ENCODE data around the gene PI4K2B.
A peak's percentile ranks its signal among the peaks of the same experiment; 100 is the strongest.
"Not testable (repeated sequence)": the region's sequence is repeated elsewhere in the genome, so short reads cannot be mapped to it uniquely, and the experiment has no call there.

The PI4K2B gene

DNA sequence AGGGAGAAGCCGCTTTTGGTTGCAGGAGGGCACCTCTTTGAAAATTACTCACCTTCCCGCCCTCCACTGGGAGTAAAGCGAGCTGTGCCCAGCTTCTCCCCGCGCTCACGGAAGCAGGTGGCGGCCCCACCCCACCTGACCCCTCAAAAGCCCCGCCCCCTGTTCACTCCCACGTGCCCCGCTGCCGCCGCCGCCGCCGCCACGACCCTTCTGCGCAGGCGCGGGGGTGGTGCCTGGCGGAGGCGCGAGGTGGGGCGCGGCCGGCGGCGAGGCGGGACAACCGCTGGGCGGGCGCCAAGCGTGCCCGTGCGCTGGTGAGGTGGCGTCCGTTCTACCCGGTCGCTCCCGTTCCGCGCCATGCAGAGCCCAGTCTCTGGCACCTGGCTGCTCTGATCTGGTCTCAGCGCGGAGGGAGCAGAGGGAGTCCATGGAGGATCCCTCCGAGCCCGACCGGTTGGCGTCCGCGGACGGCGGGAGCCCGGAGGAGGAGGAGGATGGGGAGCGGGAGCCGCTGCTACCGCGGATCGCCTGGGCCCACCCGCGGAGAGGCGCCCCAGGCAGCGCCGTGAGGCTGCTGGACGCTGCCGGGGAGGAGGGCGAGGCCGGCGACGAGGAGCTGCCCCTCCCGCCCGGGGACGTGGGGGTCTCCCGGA, at the start of gene PI4K2B:
Gene PI4K2B, plus strand, starts transcription at position 297 of the 653 bp plus-strand sequence. Its CDS starts 131 bp downstream, at position 428.
- DNase-seq (ENCODE audit: low spot score): peak; percentile 90

- no peak for DNase-seq (ENCODE audit: low spot score)
These were observed 49.8 kb upstream of the PI4K2B start for GRCh38 chr4:25184056-25184455.

- DNase-seq (ENCODE audit: low spot score): no peak
These were observed 43.4 kb upstream of the PI4K2B start for GRCh38 chr4:25190407-25190806.

DNA sequence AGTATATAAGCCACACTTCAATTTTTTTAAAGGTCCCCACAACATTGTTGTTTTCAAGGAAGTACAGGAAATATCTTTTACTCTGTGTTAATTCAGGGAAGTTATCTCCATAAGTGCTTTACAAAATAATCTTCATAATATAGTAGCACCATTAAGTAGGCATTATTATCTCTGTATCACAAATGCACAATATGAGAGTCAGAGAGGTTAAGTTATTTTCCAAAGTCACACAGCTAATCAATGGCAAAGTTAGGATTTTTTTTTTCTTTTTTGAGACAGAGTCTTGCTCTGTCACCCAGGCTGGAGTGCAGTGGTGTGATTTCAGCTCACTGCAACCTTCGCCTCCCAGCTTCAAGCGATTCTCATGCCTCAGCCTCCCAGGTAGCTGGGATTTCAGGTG, 35.1 kb upstream of the PI4K2B start:
- no peak for DNase-seq (ENCODE audit: low spot score)

DNA sequence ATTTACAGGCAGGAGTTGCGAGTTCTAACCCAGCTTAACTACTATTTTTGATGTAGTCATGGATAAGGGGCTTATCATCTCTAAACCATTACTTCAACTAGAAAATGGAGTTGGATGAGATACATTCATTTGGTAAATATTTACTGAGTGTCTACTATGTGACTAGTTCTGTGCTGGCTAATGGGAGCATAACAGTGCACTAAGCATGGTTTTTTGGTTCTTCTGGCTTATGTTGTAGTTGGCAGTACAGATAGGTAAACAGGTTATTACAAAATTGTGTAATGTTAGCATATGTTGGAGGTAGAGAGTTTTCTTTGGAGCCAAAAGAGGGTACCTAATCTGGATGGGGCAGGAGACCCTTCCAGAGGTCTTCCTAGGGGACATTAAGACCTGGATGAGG, 25.8 kb upstream of the PI4K2B start:
- DNase-seq (ENCODE audit: low spot score): no peak

DNA sequence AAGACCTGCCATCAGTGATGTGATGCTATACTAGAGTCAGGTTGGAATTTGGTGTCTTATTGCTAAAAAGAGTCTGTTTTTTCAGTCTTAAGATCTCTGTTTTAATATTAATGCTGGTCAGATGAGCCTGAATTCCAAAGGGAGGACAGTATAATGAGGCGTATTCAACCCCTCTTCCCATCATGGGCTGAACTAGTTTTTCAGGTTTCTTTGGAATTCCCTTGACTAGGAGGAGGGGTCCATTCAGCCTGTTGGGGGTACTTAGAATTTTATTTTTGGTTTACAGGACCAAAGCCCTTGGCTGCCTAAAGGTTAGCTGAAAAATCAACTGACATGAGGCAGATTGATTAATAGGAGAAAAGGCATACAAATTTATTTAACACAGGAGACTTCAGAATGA, 24.1 kb upstream of the PI4K2B start:
- no peak for DNase-seq (ENCODE audit: low spot score)

DNA sequence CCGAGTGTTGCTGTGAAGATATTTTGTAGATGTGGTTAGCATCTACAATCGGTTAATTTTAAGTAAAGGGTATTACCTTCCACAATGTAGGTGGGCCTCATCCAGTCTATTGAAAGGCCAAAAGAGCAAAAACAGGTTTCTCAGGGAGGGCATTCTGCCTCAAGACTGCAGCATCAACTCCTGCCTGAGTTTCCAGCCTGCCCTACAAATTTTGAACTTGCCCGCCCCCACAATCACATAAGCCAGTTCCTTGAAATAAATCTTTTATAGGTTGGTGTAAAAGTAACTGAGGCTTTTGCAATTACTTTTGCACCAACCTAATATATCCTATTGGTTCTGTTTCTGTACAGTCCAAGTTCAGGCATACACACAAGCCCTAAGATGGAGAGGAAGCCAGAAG, 22.1 kb upstream of the PI4K2B start:
- DNase-seq (ENCODE audit: low spot score): no peak

- no peak for DNase-seq (ENCODE audit: low spot score)
These were observed 21.0 kb upstream of the PI4K2B start for GRCh38 chr4:25212822-25213221.

DNA sequence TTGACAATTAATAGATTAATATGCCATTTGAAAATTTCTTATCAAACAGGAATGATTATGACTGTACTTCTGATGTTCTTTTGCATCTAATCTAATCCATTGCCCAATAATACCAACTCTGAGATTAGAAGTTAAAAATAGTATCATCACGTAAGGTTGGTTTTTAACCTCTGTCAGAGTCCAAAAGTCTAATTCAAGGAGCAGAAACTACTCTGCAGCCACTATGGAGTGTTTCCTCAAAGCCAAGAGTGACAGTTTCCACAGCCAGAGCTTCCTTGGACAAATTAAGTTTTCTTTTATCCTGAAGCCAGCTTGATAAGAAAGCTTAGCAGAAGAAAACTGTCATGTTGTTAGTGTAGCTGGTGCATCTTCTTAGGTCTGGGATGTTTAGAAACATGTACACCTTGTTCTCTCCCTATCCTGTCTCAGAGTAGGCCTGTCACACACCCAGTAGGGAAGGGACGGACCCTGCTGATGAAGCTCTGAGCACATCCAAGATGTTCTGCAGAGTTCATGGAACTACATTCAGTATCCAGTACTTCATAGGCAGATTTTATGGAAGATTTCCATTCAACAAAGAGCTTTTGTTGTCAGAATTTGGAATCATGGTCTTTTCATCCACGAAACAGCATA, 20.4 kb upstream of the PI4K2B start:
- DNase-seq (ENCODE audit: low spot score): no peak

- DNase-seq (ENCODE audit: low spot score): not testable (repeated sequence)
These were observed 19.1 kb upstream of the PI4K2B start for GRCh38 chr4:25214750-25215149.

DNA sequence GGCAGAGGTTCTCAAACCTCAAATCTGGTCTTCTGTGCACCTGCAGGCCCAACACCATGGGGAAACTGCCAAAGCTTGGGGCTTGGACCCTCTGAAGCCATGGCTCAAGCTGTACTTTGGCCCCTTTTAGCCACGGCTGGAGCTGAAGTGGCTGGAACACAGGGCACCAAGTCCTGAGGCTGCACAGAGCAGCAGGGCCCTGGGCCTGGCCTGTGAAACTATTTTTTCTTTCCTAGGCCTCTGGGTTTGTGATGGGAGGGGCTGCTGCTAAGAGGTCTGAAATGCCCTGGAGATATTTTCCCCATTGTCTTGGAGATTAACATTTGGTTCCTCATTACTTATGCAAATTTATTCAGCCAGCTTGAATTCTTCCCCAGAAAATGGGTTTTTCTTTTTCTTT, 18.3 kb upstream of the PI4K2B start:
- DNase-seq (ENCODE audit: low spot score): no peak

GRCh38 chr4:25221377-25221776, 12.5 kb upstream of the PI4K2B start:
- no peak for DNase-seq (ENCODE audit: low spot score)

- DNase-seq (ENCODE audit: low spot score): peak; percentile 14
These were observed 9.9 kb upstream of the PI4K2B start for GRCh38 chr4:25223802-25224375.

DNA sequence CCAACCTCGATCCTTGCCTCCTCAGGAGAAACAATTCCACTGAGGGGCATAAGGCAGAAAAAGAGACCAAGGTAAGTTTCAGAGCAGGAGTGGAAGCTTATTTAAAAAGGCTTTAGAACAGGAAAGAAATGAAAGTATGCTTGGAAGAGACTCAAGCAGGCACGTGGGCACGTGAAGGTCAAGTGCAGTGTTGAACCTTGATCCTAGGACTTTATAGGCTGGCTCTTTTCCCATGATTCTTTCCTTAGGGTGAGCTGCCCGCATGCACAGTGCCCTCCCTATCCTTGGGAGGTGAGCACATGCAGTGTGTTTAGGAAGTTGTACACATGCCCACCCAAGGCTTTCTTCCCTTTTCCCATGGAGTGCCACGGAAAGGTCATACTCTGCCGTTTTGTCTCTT, 4.0 kb upstream of the PI4K2B start:
- no peak for DNase-seq (ENCODE audit: low spot score)

- no peak for DNase-seq (ENCODE audit: low spot score)
These were observed 639 bp upstream of the PI4K2B start for GRCh38 chr4:25233194-25233593.

DNA sequence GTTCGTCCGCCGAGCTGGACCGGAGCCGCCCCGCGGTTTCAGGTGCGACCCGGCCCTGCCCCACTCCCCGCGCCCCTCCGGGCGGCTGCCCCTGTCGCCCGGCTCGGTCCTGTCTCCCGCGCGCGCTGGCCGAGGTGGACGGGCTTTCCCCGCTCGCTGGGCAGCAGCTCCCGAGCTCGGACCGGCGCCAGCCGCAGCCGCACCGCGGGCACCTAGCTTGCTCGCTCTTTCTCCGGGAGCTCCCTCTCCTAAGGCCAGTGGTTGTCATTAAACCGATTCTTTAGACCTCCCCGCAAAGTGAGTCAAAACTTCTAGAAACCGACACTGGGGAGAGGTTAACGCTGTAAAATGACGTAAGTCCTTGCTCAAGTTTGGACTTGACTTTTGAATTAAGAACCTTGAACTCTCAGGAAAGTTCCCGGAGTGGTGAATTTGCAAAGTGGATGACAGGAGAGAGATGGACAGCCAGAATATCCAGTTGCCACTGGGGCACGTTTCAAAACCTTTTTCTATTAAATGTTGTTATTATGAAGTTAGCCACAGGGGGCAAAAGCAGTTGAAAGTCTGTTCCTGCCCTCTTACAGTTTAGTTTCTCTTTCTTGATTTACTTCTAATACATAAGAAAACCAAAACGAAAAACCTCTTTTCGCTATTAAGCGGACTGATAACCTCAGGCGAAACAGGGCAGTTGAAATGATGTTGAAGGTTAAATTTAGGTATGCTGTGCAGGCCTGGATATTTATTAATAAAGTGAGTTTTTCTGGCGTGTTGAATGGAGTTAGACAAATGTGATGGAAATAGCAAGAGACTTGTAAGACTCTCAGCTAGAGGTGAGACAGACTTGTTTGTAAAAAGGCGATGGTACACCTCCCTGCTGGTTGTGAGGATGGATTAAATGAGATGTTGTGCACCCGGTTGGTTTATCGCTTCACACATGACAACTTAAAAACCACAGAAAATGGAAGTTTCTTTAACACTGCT, 847 bp downstream of the PI4K2B start:
- DNase-seq (ENCODE audit: low spot score): peak; percentile 92

- DNase-seq (ENCODE audit: low spot score): no peak
These were observed 1.6 kb downstream of the PI4K2B start for GRCh38 chr4:25235401-25235800.

DNA sequence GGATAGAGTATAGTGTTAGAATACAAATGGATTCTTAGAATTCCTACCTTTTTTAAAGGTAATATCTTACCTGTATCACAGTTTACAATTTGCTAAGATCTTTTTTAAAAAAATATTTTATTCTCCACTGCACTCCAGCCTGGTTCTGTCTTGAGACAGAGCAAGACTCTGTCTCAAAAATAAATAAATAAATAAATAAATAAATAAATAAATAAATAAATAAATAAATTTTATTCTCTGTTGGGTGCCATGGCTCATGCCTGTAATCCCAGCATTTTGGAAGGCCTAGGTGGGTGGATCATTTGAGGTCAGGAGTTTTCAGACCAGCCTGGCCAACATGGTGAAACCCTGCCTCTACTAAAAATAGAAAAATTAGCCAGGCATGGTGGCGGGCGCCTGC, 2.2 kb downstream of the PI4K2B start:
- DNase-seq (ENCODE audit: low spot score): not testable (repeated sequence)

DNA sequence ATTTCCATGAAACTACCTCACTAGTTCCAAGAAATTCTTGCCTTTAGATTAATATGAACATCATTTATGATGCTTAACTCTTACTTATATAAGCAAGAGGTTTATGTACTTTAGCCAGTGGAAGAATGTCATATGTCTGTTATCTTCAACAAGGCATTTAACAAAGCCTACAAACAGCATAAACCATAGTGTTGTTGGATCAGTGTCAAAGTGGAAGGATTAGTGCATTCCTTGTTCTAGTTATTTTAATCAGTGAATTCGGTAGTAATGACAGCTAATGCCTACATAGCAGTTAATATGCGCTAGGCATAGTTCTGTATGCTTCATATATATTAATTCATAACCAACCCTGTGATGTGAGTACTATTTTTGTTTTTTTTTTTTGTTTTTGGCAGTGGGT, 3.1 kb downstream of the PI4K2B start:
- DNase-seq (ENCODE audit: low spot score): no peak

GRCh38 chr4:25238052-25238451, 4.2 kb downstream of the PI4K2B start:
- no peak for DNase-seq (ENCODE audit: low spot score)

GRCh38 chr4:25239528-25239927, 5.7 kb downstream of the PI4K2B start:
- not testable (repeated sequence) for DNase-seq (ENCODE audit: low spot score)

DNA sequence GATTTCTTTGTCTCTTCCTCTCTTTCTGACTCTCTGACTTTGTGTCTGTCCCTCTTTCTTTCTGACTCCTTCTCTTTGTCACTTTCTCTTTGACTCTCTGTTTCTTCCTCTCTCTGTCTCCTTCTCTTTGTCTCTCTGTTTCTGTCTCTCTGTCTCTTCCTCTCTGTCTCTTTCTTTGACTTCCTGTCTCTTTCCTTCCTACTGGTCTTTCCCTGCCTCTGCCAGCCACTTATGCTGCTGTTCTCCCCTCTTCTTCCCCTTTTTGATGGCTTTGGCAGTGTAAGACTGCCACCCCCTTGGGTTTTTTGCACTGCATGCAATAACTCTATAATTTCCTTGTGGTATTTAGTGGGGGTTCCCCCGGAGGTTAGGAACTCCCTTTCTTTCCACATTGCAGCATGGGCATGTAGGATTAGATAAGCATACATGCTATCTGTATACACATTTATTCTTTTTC, 6.9 kb downstream of the PI4K2B start:
- not testable (repeated sequence) for DNase-seq (ENCODE audit: low spot score)
